HepG2 (cell line): ENCODE measurements around the gene NRN1L. TPM values are rescaled to one million over a fixed set of nuclear protein-coding genes. Genes with fewer than 3 reads are reported as not detected.
A peak's percentile ranks its signal among the peaks of the same experiment; 100 is the strongest.

Source experiments
- ATRX ChIP-seq: sonication (generic); formaldehyde crosslinking; IDR thresholded peaks from 2 replicates; pipeline ENCODE4 v1.4.0; 2020; ENCODE audit warnings: missing genetic modification reagents, borderline replicate concordance
- GZF1 ChIP-seq: sonication (generic); formaldehyde crosslinking; IDR thresholded peaks from 2 replicates; pipeline ENCODE4 v1.5.1; 2020; ENCODE audit warnings: mild to moderate bottlenecking, missing genetic modification reagents
- SP1 ChIP-seq, 2 experiments: fragments of 450-650 bp in 1 of 2; sonication (generic) in 1 of 2; formaldehyde crosslinking in 1 of 2; IDR thresholded peaks; 2 replicates each; pipeline versions ENCODE4 v1.4.0 to v1.6.1; 2016 to 2020; ENCODE audit warnings: missing genetic modification reagents in 1 of 2
- U2AF2 ChIP-seq: fragments of 200-400 bp; formaldehyde crosslinking; IDR thresholded peaks from 2 replicates; pipeline ENCODE4 v1.6.1; 2017; ENCODE audit warnings: low read depth, mild to moderate bottlenecking, low read length
- ZNF225 ChIP-seq: sonication (generic); formaldehyde crosslinking; IDR thresholded peaks from 2 replicates; pipeline ENCODE4 v1.4.0; 2020; ENCODE audit warnings: mild to moderate bottlenecking, missing genetic modification reagents
- ZNF543 ChIP-seq: sonication (generic); formaldehyde crosslinking; IDR thresholded peaks from 2 replicates; pipeline ENCODE4 v1.4.0; 2020; ENCODE audit warnings: mild to moderate bottlenecking, missing genetic modification reagents
- ZNF589 ChIP-seq: sonication (generic); formaldehyde crosslinking; conservative IDR thresholded peaks from 2 replicates; pipeline ENCODE4 v1.8.0; 2022; ENCODE audit warnings: mild to moderate bottlenecking, moderate library complexity, missing genetic modification reagents
- ZNF724P ChIP-seq: sonication (generic); formaldehyde crosslinking; IDR thresholded peaks from 2 replicates; pipeline ENCODE4 v1.8.0; 2022; ENCODE audit warnings: missing genetic modification reagents, borderline replicate concordance
- polyA plus RNA-seq, 8 experiments: library from polyadenylated mRNA; depleted of rRNA in 3 of 8; stranded (reverse) in 7 of 8; unstranded in 1 of 8; fragments of >200 nt; fragmentation: Illumina TruSeq in 4 of 8; extraction: Trizol in 4 of 8; gene quantifications; 2 replicates each; pipeline versions ENCODE4 v1.2.1 to v1.2.3, GENCODE V29; 2011 to 2016; ENCODE audit warnings: low read depth in 4 of 8, missing spikeins in 1 of 8, mixed read lengths in 1 of 8; ENCODE audit not compliant: insufficient read depth in 1 of 8
- total RNA-seq, 5 experiments: library from RNA; depleted of rRNA; stranded (reverse); fragments of >200 nt; fragmentation: Illumina TruSeq; extraction: Trizol; gene quantifications; 2 replicates each; pipeline ENCODE4 v1.2.3, GENCODE V29; 2016; ENCODE audit warnings: low read depth in 1 of 5
- TF ChIP-seq, protein P1 (sequence below): sonication (generic); formaldehyde crosslinking; IDR thresholded peaks from 2 replicates; pipeline ENCODE4 v1.9.0; 2022; ENCODE audit warnings: low read depth, missing genetic modification reagents
- TF ChIP-seq, protein P2 (sequence below): IDR thresholded peaks from 2 replicates; pipeline ENCODE4 v1.6.1; 2016; ENCODE audit warnings: missing genetic modification reagents, missing compliant biosample characterization
- TF ChIP-seq, protein P3 (sequence below): sonication (generic); formaldehyde crosslinking; IDR thresholded peaks from 2 replicates; pipeline ENCODE4 v1.8.0; 2022; ENCODE audit warnings: missing genetic modification reagents, mild to moderate bottlenecking, moderate library complexity, borderline replicate concordance
- TF ChIP-seq, protein P4 (sequence below): sonication (generic); formaldehyde crosslinking; IDR thresholded peaks from 2 replicates; pipeline ENCODE4 v1.9.0; 2021; ENCODE audit warnings: mild to moderate bottlenecking, missing genetic modification reagents
- TF ChIP-seq, protein P5 (sequence below): sonication (generic); formaldehyde crosslinking; IDR thresholded peaks from 2 replicates; pipeline ENCODE4 v1.5.1; 2020; ENCODE audit warnings: mild to moderate bottlenecking, missing genetic modification reagents

NRN1L gene
- total and polyA plus RNA-seq, 2 of the 13 experiments (the other 11 are each of a cell fraction or from before 2014, with no cell fraction given) = 0.53 to 1.2 TPM

DNA sequence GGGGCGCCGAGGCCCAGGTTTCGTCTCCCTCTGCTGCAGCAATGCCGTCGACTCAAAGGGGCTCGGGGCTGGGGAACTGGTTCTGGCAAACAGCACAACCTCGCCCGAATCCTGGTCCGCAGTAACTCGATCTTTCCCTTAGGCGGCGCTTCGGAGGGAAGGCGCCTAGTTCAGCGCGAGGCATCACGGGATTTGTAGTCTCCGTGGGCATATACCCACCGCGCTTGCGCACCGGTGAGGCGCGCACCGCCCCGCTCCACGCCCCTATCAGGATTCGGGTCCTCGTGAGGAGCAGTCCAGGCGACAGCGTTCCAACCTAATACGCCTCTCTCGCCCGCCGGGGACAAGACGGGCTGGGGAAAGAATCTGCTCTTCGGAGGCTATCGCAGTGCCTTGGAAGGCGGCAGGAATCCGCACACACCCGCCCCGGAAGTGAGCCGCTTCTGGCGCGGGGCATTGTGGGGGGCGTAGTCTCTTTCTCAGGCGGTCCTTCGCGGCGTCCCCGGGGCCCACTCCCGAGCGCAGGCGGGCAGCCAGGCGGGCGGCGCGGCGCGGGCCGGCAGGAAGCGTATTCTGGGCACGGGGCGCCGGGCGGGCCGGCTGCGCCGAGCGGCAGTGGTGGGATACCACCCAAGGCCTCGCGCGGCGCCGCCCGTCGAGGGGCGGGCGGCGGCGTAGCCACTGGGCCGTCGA is 42.7 kb upstream of the NRN1L start, which contains the start of gene THAP11 (continued):
- TF ChIP-seq, protein P1, sequence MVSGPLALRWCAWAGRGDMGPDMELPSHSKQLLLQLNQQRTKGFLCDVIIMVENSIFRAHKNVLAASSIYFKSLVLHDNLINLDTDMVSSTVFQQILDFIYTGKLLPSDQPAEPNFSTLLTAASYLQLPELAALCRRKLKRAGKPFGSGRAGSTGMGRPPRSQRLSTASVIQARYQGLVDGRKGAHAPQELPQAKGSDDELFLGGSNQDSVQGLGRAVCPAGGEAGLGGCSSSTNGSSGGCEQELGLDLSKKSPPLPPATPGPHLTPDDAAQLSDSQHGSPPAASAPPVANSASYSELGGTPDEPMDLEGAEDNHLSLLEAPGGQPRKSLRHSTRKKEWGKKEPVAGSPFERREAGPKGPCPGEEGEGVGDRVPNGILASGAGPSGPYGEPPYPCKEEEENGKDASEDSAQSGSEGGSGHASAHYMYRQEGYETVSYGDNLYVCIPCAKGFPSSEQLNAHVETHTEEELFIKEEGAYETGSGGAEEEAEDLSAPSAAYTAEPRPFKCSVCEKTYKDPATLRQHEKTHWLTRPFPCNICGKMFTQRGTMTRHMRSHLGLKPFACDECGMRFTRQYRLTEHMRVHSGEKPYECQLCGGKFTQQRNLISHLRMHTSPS (CRISPR knock-in tag) = 0 out of 2 replicates have a peak, but pooled peaks have one; percentile 58
- TF ChIP-seq ZNF543 (CRISPR knock-in tag) = no peak
- TF ChIP-seq, protein P2, sequence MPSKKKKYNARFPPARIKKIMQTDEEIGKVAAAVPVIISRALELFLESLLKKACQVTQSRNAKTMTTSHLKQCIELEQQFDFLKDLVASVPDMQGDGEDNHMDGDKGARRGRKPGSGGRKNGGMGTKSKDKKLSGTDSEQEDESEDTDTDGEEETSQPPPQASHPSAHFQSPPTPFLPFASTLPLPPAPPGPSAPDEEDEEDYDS (CRISPR knock-in tag) = peak; percentile 85
- TF ChIP-seq, protein P3, sequence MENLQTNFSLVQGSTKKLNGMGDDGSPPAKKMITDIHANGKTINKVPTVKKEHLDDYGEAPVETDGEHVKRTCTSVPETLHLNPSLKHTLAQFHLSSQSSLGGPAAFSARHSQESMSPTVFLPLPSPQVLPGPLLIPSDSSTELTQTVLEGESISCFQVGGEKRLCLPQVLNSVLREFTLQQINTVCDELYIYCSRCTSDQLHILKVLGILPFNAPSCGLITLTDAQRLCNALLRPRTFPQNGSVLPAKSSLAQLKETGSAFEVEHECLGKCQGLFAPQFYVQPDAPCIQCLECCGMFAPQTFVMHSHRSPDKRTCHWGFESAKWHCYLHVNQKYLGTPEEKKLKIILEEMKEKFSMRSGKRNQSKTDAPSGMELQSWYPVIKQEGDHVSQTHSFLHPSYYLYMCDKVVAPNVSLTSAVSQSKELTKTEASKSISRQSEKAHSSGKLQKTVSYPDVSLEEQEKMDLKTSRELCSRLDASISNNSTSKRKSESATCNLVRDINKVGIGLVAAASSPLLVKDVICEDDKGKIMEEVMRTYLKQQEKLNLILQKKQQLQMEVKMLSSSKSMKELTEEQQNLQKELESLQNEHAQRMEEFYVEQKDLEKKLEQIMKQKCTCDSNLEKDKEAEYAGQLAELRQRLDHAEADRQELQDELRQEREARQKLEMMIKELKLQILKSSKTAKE (CRISPR knock-in tag) = no peak
- TF ChIP-seq ATRX = no peak
- TF ChIP-seq ZNF724P = peak; percentile 83
- TF ChIP-seq ZNF589 (CRISPR knock-in tag) = peak; percentile 75
- TF ChIP-seq GZF1 (CRISPR knock-in tag) = no peak
- TF ChIP-seq U2AF2 = no peak
- TF ChIP-seq, protein P4, sequence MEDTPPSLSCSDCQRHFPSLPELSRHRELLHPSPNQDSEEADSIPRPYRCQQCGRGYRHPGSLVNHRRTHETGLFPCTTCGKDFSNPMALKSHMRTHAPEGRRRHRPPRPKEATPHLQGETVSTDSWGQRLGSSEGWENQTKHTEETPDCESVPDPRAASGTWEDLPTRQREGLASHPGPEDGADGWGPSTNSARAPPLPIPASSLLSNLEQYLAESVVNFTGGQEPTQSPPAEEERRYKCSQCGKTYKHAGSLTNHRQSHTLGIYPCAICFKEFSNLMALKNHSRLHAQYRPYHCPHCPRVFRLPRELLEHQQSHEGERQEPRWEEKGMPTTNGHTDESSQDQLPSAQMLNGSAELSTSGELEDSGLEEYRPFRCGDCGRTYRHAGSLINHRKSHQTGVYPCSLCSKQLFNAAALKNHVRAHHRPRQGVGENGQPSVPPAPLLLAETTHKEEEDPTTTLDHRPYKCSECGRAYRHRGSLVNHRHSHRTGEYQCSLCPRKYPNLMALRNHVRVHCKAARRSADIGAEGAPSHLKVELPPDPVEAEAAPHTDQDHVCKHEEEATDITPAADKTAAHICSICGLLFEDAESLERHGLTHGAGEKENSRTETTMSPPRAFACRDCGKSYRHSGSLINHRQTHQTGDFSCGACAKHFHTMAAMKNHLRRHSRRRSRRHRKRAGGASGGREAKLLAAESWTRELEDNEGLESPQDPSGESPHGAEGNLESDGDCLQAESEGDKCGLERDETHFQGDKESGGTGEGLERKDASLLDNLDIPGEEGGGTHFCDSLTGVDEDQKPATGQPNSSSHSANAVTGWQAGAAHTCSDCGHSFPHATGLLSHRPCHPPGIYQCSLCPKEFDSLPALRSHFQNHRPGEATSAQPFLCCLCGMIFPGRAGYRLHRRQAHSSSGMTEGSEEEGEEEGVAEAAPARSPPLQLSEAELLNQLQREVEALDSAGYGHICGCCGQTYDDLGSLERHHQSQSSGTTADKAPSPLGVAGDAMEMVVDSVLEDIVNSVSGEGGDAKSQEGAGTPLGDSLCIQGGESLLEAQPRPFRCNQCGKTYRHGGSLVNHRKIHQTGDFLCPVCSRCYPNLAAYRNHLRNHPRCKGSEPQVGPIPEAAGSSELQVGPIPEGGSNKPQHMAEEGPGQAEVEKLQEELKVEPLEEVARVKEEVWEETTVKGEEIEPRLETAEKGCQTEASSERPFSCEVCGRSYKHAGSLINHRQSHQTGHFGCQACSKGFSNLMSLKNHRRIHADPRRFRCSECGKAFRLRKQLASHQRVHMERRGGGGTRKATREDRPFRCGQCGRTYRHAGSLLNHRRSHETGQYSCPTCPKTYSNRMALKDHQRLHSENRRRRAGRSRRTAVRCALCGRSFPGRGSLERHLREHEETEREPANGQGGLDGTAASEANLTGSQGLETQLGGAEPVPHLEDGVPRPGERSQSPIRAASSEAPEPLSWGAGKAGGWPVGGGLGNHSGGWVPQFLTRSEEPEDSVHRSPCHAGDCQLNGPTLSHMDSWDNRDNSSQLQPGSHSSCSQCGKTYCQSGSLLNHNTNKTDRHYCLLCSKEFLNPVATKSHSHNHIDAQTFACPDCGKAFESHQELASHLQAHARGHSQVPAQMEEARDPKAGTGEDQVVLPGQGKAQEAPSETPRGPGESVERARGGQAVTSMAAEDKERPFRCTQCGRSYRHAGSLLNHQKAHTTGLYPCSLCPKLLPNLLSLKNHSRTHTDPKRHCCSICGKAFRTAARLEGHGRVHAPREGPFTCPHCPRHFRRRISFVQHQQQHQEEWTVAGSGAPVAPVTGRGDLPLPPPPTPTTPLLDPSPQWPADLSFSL (CRISPR knock-in tag) = 0 out of 2 replicates have a peak, but pooled peaks have one; percentile 6
- peak; percentile 70; the same call in 1 of the 2 replicates for TF ChIP-seq ZNF225 (CRISPR knock-in tag)
- TF ChIP-seq, protein P5, sequence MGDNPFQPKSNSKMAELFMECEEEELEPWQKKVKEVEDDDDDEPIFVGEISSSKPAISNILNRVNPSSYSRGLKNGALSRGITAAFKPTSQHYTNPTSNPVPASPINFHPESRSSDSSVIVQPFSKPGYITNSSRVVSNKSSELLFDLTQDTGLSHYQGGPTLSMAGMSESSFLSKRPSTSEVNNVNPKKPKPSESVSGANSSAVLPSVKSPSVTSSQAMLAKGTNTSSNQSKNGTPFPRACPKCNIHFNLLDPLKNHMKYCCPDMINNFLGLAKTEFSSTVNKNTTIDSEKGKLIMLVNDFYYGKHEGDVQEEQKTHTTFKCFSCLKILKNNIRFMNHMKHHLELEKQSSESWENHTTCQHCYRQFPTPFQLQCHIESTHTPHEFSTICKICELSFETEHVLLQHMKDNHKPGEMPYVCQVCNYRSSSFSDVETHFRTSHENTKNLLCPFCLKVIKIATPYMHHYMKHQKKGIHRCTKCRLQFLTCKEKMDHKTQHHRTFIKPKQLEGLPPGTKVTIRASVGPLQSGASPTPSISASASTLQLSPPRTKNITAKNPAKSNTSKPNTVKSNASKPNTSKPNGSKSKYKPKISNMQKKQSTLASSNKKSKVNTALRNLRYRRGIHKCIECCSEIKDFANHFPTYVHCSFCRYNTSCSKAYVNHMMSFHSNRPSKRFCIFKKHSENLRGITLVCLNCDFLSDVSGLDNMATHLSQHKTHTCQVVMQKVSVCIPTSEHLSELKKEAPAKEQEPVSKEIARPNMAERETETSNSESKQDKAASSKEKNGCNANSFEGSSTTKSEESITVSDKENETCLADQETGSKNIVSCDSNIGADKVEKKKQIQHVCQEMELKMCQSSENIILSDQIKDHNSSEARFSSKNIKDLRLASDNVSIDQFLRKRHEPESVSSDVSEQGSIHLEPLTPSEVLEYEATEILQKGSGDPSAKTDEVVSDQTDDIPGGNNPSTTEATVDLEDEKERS = no peak
- TF ChIP-seq SP1 (IDR thresholded peaks at IDR 0.05) = 0 out of 2 replicates have a peak, but pooled peaks have one; percentile 53
- TF ChIP-seq SP1 (CRISPR knock-in tag; IDR thresholded peaks at IDR 0.05) = peak; percentile 94
